ENCODE data around the gene PPP1R3G.
"Not testable (repeated sequence)": the region's sequence is repeated elsewhere in the genome, so short reads cannot be mapped to it uniquely, and the experiment has no call there.

PPP1R3G gene

GRCh38 chr6:5119090-5119951 lies 34.2 kb downstream of the PPP1R3G start:
- TF ChIP-seq CTCF (IDR thresholded peaks at IDR 0.05; ENCODE audit: control extremely low read depth, extremely low read depth, low read depth, missing control alignments): no peak
- CTCF ChIA-PET: interaction anchor here (2.7 kb wide), 2 partner anchors 12 to 25 kb away, joined by 8 to 10 read pairs; no protein-coding TSS in a partner anchor
- DNase-seq (ENCODE audit: extremely low spot score): no peak
- POLR2A ChIA-PET: no interaction called here

DNA sequence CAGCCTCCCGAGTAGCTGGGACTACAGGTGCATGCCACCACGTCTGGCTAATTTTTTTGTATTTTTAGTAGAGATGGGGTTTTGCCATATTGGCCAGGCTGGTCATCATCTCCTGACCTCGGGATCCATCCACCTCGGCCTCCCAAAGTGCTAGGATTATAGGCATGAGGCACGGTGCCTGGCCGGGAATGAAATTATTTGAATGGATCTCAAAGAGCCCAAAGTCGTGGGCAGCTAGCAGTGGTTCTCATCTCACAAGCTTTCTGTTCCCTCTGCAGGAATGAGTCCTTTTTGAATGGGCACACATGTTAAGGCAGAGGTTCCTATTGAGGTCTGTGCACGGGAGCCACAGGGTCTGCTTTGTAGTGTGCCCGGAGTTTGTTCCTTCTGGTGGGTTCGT lies 34.9 kb downstream of the PPP1R3G start:
- no peak for TF ChIP-seq CTCF (IDR thresholded peaks at IDR 0.05; ENCODE audit: control extremely low read depth, extremely low read depth, low read depth, missing control alignments)
- POLR2A ChIA-PET: no interaction called here
- CTCF ChIA-PET: interaction anchor here (2.7 kb wide), 2 partner anchors 12 to 24 kb away, joined by 8 to 10 read pairs; no protein-coding TSS in a partner anchor
- DNase-seq (ENCODE audit: extremely low spot score): no peak

GRCh38 chr6:5120543-5120942 lies 35.4 kb downstream of the PPP1R3G start:
- DNase-seq (ENCODE audit: extremely low spot score); POLR2A ChIA-PET: not testable (repeated sequence)
- CTCF ChIA-PET: interaction anchor here (2.7 kb wide), 2 partner anchors 11 to 23 kb away, joined by 8 to 10 read pairs; no protein-coding TSS in a partner anchor

- CTCF ChIA-PET: interaction anchor here (2.7 kb wide), 2 partner anchors 10 to 23 kb away, joined by 8 to 10 read pairs; no protein-coding TSS in a partner anchor
- DNase-seq (ENCODE audit: extremely low spot score): no peak
- POLR2A ChIA-PET: no interaction called here
- TF ChIP-seq CTCF (IDR thresholded peaks at IDR 0.05; ENCODE audit: control extremely low read depth, extremely low read depth, low read depth, missing control alignments): no peak
Measured at GRCh38 chr6:5121479-5121878, 36.3 kb downstream of the PPP1R3G start.

DNA sequence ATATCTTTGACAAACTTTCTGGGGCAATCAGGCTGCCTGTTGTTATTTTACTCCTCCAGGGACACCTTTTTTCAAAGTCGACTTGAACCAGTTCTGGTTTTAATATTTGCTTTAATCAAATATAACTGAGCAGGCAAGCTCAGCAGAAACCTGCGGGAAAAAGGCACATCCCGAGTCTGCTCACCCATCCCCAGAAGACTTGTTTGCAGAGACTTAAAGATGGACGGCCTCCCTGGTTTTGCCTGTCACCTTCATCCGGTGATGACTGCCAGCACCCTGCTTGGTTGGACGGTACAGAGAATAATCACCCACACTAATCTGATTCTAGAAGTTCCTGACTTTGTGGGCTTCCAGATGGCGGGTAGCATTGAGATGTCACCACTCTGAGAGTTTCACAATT lies 36.8 kb downstream of the PPP1R3G start:
- DNase-seq (ENCODE audit: extremely low spot score): no peak
- TF ChIP-seq CTCF (IDR thresholded peaks at IDR 0.05; ENCODE audit: control extremely low read depth, extremely low read depth, low read depth, missing control alignments): no peak
- ChIA-PET POLR2A (no interaction called here), CTCF (interaction anchor here (2.7 kb wide), 2 partner anchors 10 to 22 kb away, joined by 8 to 10 read pairs; no protein-coding TSS in a partner anchor)

DNA sequence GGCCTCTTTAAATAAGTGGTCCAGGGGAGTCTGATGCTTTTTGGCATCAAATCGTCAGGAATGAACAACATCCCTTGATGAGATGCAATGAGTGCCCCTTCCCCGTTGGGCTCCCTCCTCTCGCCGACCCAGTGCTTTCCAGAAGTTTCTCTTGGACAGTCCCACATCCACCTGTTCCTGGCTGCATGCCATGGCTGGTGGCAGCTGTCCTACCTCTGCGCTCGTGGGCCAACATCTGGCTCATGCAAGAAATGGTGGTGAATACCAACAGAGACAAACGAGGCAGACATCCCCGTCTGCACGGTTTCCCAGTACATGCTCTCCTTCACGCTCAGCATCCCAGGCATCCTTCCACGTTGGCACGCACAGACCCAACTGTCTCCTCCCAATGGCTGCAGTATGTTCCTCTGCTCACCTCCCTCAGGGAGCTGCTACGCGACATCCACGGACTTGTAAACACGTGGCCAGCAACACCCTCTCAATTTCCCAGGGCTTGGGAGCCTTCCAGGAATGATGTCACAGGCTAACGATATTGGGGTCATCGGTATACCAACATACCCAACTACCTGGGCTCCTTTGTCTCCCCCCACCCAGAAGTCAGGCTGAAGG lies 37.5 kb downstream of the PPP1R3G start:
- no peak for DNase-seq (ENCODE audit: extremely low spot score)
- TF ChIP-seq CTCF (IDR thresholded peaks at IDR 0.05; ENCODE audit: control extremely low read depth, extremely low read depth, low read depth, missing control alignments): no peak
- ChIA-PET POLR2A (no interaction called here), CTCF (interaction anchor here (1.8 kb wide), 1 partner anchor 21 kb away, joined by 7 read pairs; no protein-coding TSS in a partner anchor)
